ENCODE data around the gene ABHD1.

- no peak for TF ChIP-seq CTCF (IDR thresholded peaks at IDR 0.05; ENCODE audit: poor library complexity, severe bottlenecking)
- no peak for TF ChIP-seq POLR2AphosphoS5 (IDR thresholded peaks at IDR 0.05)
- TF ChIP-seq REST (IDR thresholded peaks at IDR 0.05; ENCODE audit: borderline replicate concordance) = no peak
- no peak for TF ChIP-seq TAF1 (IDR thresholded peaks at IDR 0.05; ENCODE audit: low read depth)
- TF ChIP-seq EP300 (conservative IDR thresholded peaks at IDR 0.05; ENCODE audit: poor library complexity, severe bottlenecking) = no peak
- TF ChIP-seq RAD21 (conservative IDR thresholded peaks at IDR 0.05) = no peak
- no peak for TF ChIP-seq EZH2 (IDR thresholded peaks at IDR 0.05; ENCODE audit: borderline replicate concordance, insufficient read depth, low read length, poor library complexity, severe bottlenecking)
- no peak for TF ChIP-seq SMC3 (conservative IDR thresholded peaks at IDR 0.05; ENCODE audit: poor library complexity)
These were observed 40.7 kb upstream of the ABHD1 start for GRCh38 chr2:27082773-27083409.

Measured in neural cell (in vitro differentiated cells).